HG02798 (cell line): Measurements from ENCODE around the gene ANKAR.
"Not testable (repeated sequence)": the region's sequence is repeated elsewhere in the genome, so short reads cannot be mapped to it uniquely, and the experiment has no call there.

Experiments used
- ATAC-seq: cut with Tn5 transposase; IDR thresholded peaks from one replicate; pipeline ENCODE4 v1.9.1; 2021; ENCODE audit warnings: mild to moderate bottlenecking; ENCODE audit not compliant: unreplicated experiment, poor library complexity

The ANKAR gene

GRCh38 chr2:189700681-189701080, 26.2 kb downstream of the ANKAR start:
- ATAC-seq: no peak

DNA sequence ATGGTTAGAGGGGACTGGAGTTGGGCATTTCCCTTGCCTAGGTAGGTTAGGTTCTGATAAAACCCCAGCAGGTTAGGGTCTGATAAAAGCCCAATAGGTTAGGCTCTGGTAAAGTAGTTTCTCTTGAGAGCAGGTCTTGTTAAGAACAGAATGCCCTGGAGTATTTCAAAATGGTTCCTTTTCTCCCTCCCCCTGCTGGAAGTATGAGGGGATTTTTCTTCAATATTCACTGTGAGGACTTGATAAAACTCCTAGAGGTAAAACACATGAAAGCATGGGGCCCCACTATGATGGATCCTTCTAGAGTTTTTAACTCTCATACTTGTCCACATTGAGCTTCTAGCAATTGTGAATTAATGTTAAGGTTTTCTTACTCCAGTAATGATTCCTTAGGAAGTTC, 27.6 kb downstream of the ANKAR start:
- no peak for ATAC-seq

GRCh38 chr2:189709501-189710221, 35.2 kb downstream of the ANKAR start:
- no peak for ATAC-seq

- not testable (repeated sequence) for ATAC-seq
Measured at GRCh38 chr2:189717593-189717992, 43.1 kb downstream of the ANKAR start.

- no peak for ATAC-seq
Measured at GRCh38 chr2:189719571-189719970, 45.1 kb downstream of the ANKAR start.

- ATAC-seq: no peak
Measured at GRCh38 chr2:189723192-189723591, 48.7 kb downstream of the ANKAR start.
